ENCODE results near the gene ADAMTSL5. TPM values are rescaled to one million over a fixed set of nuclear protein-coding genes. Genes with fewer than 3 reads are reported as not detected.

Gene ADAMTSL5
- total RNA-seq, 1 donor from 2014 or later, result 0.83 TPM

DNA sequence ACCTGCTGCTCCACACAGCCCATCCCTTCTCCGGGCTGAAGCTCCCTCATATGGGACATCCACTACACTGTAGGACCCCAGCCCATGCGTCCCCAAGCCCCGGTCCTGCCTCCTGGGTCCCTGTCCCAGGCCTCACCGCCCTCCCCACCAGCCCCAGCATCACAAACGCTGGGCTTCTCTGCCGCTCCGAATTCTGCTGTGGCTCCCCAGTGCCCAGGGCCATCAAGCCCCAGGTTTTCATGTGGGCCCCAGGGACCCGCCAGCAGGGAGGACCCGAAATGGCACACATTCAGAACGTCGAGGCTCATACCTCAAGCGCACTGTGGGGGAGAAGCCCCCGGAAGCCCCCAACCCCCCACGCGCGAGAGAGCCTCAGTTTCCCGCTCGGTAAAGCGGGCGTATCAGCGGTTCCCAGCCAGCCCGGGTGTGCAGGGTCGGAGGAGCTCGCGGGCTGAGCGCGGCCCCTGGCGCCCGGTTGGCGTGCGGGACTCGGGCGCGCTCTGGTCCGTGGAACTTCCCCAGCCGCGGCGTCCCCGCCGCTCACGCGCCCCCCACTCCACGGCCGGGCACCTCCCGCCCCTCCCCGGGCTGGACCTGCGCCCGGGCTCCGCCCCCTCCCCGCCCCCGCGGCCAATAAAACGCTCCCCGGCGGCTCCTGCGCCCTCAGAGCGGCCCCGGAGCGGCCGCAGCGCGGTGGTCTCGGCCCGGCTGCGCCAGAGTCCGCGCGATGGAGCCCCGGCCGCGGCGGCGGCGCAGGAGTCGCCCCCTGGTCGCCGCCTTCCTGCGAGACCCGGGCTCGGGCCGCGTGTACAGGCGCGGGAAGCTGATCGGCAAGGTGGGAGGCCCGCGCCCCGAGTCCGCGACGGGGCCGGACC lies 10.8 kb upstream of the ADAMTSL5 start, which contains the start of gene PLK5:
Gene PLK5, plus strand, starts transcription at position 666 of the 875 bp plus-strand sequence. CDS start 2,920 bp downstream, outside the sequence.
- DNase-seq, result peak; percentile 56
- Mint-ChIP-seq H3K9me3 (ENCODE audit: unreplicated experiment) (peaks cover 12% of the 10 kb centered on the region), H3K4me3 (ENCODE audit: unreplicated experiment) (peak within 1 kb of the TSS; percentile 92), H3K27ac (ENCODE audit: unreplicated experiment) (peak within 1 kb of the TSS; percentile 41), H3K36me3 (ENCODE audit: unreplicated experiment) (peaks cover 7% of the 10 kb centered on the region), H3K27me3 (ENCODE audit: unreplicated experiment) (peaks cover 21% of the 10 kb centered on the region), H3K4me1 (ENCODE audit: low read depth, unreplicated experiment) (peaks cover 3% of the 10 kb centered on the region)
- TF ChIP-seq, protein P1, sequence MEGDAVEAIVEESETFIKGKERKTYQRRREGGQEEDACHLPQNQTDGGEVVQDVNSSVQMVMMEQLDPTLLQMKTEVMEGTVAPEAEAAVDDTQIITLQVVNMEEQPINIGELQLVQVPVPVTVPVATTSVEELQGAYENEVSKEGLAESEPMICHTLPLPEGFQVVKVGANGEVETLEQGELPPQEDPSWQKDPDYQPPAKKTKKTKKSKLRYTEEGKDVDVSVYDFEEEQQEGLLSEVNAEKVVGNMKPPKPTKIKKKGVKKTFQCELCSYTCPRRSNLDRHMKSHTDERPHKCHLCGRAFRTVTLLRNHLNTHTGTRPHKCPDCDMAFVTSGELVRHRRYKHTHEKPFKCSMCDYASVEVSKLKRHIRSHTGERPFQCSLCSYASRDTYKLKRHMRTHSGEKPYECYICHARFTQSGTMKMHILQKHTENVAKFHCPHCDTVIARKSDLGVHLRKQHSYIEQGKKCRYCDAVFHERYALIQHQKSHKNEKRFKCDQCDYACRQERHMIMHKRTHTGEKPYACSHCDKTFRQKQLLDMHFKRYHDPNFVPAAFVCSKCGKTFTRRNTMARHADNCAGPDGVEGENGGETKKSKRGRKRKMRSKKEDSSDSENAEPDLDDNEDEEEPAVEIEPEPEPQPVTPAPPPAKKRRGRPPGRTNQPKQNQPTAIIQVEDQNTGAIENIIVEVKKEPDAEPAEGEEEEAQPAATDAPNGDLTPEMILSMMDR (IDR thresholded peaks at IDR 0.05; ENCODE audit: partially characterized antibody, unreplicated experiment), result no peak

DNA sequence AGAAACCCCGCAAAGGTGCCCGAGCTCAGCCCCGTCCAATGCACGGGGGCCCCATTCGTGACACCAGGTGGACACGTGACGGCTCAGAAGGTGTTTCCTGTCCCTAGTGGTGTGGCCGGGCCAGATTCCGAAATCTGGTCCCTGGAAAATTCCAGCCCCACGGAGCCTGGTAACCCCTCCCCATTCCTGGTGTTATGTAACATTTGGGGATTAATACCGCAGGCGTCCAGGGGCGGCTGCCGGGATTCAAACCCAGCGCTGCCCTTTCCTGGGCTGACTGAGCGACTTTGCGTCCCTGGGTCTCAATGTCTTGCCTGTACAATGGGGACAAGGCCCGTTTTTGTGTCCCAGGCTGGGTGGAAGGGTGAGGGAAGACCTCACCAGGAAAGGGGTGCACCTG lies 10.0 kb upstream of the ADAMTSL5 start:
- no peak overlapping the region for H3K4me3 Mint-ChIP-seq (ENCODE audit: unreplicated experiment)
- TF ChIP-seq, protein P1 (IDR thresholded peaks at IDR 0.05; ENCODE audit: partially characterized antibody, unreplicated experiment), result no peak
- peaks cover 24% of the 10 kb centered on the region for H3K27me3 Mint-ChIP-seq (ENCODE audit: unreplicated experiment)
- H3K4me1 Mint-ChIP-seq (ENCODE audit: low read depth, unreplicated experiment), result peaks cover 3% of the 10 kb centered on the region
- DNase-seq, result no peak
- H3K27ac Mint-ChIP-seq (ENCODE audit: unreplicated experiment), result no peak overlapping the region
- peaks cover 7% of the 10 kb centered on the region for H3K36me3 Mint-ChIP-seq (ENCODE audit: unreplicated experiment)
- peaks cover 18% of the 10 kb centered on the region for H3K9me3 Mint-ChIP-seq (ENCODE audit: unreplicated experiment)

GRCh38 chr19:1522061-1522460 lies 9.2 kb upstream of the ADAMTSL5 start:
- no peak for DNase-seq
- no peak overlapping the region for H3K4me3 Mint-ChIP-seq (ENCODE audit: unreplicated experiment)
- H3K36me3 Mint-ChIP-seq (ENCODE audit: unreplicated experiment), result peaks cover 7% of the 10 kb centered on the region
- peaks cover 22% of the 10 kb centered on the region for H3K27me3 Mint-ChIP-seq (ENCODE audit: unreplicated experiment)
- no peak overlapping the region for H3K27ac Mint-ChIP-seq (ENCODE audit: unreplicated experiment)
- peaks cover 16% of the 10 kb centered on the region for H3K9me3 Mint-ChIP-seq (ENCODE audit: unreplicated experiment)
- H3K4me1 Mint-ChIP-seq (ENCODE audit: low read depth, unreplicated experiment), result peaks cover 3% of the 10 kb centered on the region
- TF ChIP-seq, protein P1 (IDR thresholded peaks at IDR 0.05; ENCODE audit: partially characterized antibody, unreplicated experiment), result no peak

DNA sequence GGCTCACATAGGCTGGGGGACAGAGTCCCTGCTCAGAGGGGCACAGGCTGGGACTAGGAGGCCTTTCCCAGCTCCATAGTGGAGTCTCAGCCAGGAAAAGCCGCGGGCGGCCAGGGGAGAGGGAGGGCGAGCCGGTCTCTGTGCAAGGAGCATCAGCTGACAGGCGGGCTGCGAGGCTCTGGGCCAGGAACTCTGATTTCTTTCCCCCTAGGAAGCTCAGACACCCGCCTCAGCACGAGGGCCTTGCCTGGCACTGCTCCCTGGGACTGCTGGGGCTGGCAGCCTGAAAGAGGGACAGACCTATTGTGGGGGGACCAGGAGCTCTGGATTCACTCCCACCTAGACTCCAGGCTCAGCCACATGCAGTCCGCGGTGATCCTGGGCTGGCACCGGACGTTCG lies 8.8 kb upstream of the ADAMTSL5 start:
- no peak overlapping the region for H3K27ac Mint-ChIP-seq (ENCODE audit: unreplicated experiment)
- peaks cover 21% of the 10 kb centered on the region for H3K27me3 Mint-ChIP-seq (ENCODE audit: unreplicated experiment)

More for the DNA sequence above, 8.8 kb upstream of the ADAMTSL5 start:
- peaks cover 15% of the 10 kb centered on the region for H3K9me3 Mint-ChIP-seq (ENCODE audit: unreplicated experiment)
- no peak overlapping the region for H3K4me3 Mint-ChIP-seq (ENCODE audit: unreplicated experiment)
- no peak for DNase-seq
- H3K4me1 Mint-ChIP-seq (ENCODE audit: low read depth, unreplicated experiment), result peaks cover 3% of the 10 kb centered on the region
- H3K36me3 Mint-ChIP-seq (ENCODE audit: unreplicated experiment), result peaks cover 7% of the 10 kb centered on the region
- TF ChIP-seq, protein P1 (IDR thresholded peaks at IDR 0.05; ENCODE audit: partially characterized antibody, unreplicated experiment), result no peak

Data from glutamatergic neuron (in vitro differentiated cells).